Natural killer cell (primary cell): ENCODE data around the gene SLC24A3. TPM values are rescaled to one million over a fixed set of nuclear protein-coding genes. Genes with fewer than 3 reads are reported as not detected.

Experiments used
- ATAC-seq, 3 donors: fragments of 150-1000 bp in 2 of 3; fragments of 200-7000 bp in 1 of 3; cut with Tn5 transposase; 1 replicate in 1 of 3; 2 replicates in 2 of 3; pipeline ENCODE4 v1.10.0; 2021; ENCODE audit warnings: mild to moderate bottlenecking in 2 of 3, moderate library complexity in 2 of 3
- DNase-seq, 2 donors: peaks; one replicate each; pipeline versions ENCODE4 v3.0.0 to v3.0.0-alpha.2; 2013 to 2021; ENCODE audit warnings: mixed read lengths in 1 of 2
- H3K27ac ChIP-seq: one replicate; pipeline ENCODE4 v1.5.1; 2013; ENCODE audit warnings: mild to moderate bottlenecking, low read length
- H3K27me3 ChIP-seq: one replicate; pipeline ENCODE4 v1.6.1; 2013; ENCODE audit warnings: low read length; ENCODE audit not compliant: control insufficient read depth, insufficient read depth
- H3K36me3 ChIP-seq: one replicate; pipeline ENCODE4 v1.6.1; 2013; ENCODE audit warnings: low read length; ENCODE audit not compliant: control insufficient read depth, insufficient read depth
- H3K4me1 ChIP-seq: one replicate; pipeline ENCODE4 v1.6.1; 2013; ENCODE audit warnings: low read length; ENCODE audit not compliant: control insufficient read depth, insufficient read depth
- H3K4me3 ChIP-seq: one replicate; pipeline ENCODE4 v1.5.1; 2013; ENCODE audit warnings: low read length
- H3K9me3 ChIP-seq: one replicate; pipeline ENCODE4 v1.6.1; 2013; ENCODE audit warnings: low read length; ENCODE audit not compliant: control insufficient read depth, insufficient read depth
- H3K27ac Mint-ChIP-seq, 2 donors: one replicate each; pipeline ENCODE4 v1.8.0; 2022; ENCODE audit warnings: mild to moderate bottlenecking in 2 of 2, mixed read lengths in 2 of 2, moderate library complexity in 1 of 2
- H3K27me3 Mint-ChIP-seq, 2 donors: one replicate each; pipeline ENCODE4 v1.8.0; 2022; ENCODE audit warnings: low read depth in 2 of 2, mixed read lengths in 2 of 2
- H3K36me3 Mint-ChIP-seq: one replicate; pipeline ENCODE4 v1.8.0; 2022; ENCODE audit warnings: mixed read lengths
- H3K4me1 Mint-ChIP-seq, 2 donors: one replicate each; pipeline ENCODE4 v1.8.0; 2022; ENCODE audit warnings: mixed read lengths in 2 of 2
- H3K4me3 Mint-ChIP-seq: one replicate; pipeline ENCODE4 v1.8.0; 2022; ENCODE audit warnings: mild to moderate bottlenecking, moderate library complexity, mixed read lengths
- H3K9me3 Mint-ChIP-seq, 2 donors: one replicate each; pipeline ENCODE4 v1.8.0; 2022; ENCODE audit warnings: mixed read lengths in 2 of 2
- CTCF ChIP-seq: fragments of 200-600 bp; IDR thresholded peaks from one replicate; pipeline ENCODE4 v1.8.0; 2022; ENCODE audit warnings: antibody characterized with exemption
- WGBS: methylation state at CpG from one replicate; pipeline ENCODE4 v1.1.7; 2013; ENCODE audit warnings: missing lambda C conversion rate; ENCODE audit not compliant: insufficient coverage; 5-methylcytosine and 5-hydroxymethylcytosine counted together
- intact Hi-C: fragments of 100-400 bp; cut with micrococcal nuclease; formaldehyde crosslinking; loops from one replicate; pipeline ENCODE4 v1.14.2; 2022
- total RNA-seq, 4 donors: library from RNA; stranded (reverse); fragments of 120-200 nt in 1 of 4; gene quantifications; one replicate each; pipeline versions ENCODE4 v1.2.3 to v1.2.4, GENCODE V29; 2013 to 2022

Gene SLC24A3
- total RNA-seq, 3 donors from 2014 or later (not counting 1 experiment from before 2014, with no cell fraction given): 0.09 to 5.5 (median 0.99) TPM

DNA sequence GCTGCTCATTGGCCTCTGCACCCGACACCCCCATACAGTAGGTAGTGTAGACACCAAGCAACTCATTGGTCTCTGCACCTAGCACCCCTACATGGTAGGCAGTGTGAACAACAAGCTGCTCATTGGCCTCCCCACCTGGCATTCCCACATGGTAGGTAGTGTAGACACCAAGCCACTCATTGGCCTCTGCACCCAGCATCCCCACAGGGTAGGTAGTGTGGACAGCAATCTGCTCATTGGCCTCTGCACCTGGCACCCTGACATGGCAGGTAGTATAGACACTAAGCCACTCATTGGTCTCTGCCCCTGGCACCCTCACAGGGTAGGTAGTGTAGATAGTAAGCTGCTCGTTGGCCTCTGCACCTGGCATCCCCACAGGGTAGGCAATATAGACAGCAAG lies 226.0 kb downstream of the SLC24A3 start:
- no peak overlapping the region for H3K27ac ChIP-seq
- peaks cover 0 to 14% of the 10 kb centered on the region in 2 donors for H3K27me3 Mint-ChIP-seq
- intact Hi-C loops: no loop called here
- H3K27ac Mint-ChIP-seq: no peak overlapping the region
- H3K4me3 ChIP-seq: no peak overlapping the region
- no peak overlapping the region for H3K4me3 Mint-ChIP-seq
- WGBS: 89% methylated on average over 2 of the region's 2 CpGs
- H3K36me3 Mint-ChIP-seq: no peaks in the 10 kb centered on the region
- no peaks in the 10 kb centered on the region for H3K27me3 ChIP-seq
- TF ChIP-seq CTCF: no peak
- H3K36me3 ChIP-seq: no peaks in the 10 kb centered on the region
- peaks cover 36 to 40% of the 10 kb centered on the region in 2 donors for H3K4me1 Mint-ChIP-seq
- DNase-seq: no peak
- no peak for ATAC-seq
- peaks cover under 1 to 2% of the 10 kb centered on the region in 2 donors for H3K9me3 Mint-ChIP-seq
- H3K9me3 ChIP-seq: no peaks in the 10 kb centered on the region
- H3K4me1 ChIP-seq: peaks cover 16% of the 10 kb centered on the region

DNA sequence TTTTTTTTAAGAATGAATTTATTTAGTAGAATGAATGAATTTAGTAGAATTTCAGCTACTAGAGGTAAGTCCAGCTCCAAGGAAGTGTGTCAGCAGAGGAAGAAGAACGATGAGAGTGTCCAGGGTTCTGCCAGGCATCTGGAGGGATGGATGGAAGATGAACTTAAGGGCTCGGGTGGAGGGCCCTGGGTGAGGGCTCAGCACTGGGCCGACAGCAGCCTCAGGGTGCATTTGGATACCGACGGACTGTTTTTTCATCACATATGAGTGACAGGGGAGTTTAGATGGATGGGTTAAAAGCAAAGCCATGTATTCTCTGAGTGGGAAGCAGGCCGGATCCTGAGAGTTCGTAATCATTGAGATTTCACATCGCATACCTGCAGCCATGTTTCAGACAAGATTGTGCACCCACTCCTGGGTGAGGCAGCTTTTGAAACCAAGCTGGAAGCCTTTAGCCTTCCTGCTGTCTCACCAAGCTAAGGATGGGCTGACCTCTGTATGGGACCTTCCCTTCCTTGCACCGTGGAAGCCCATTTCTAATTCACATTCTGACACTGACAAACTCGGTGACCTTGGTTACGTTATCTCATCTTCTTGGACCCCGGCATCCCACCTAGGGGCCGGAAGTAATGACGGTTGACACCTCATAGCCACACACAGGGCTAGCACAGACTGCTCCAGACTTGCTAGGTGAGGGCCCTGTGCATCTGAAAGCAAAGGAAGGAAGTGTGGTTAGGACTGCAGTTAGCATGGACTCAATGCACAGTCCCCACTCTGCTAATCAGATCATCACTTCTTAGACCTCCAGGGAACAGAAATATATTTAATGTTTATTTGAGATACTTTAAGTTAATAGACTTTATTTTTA lies 228.5 kb downstream of the SLC24A3 start:
- 47% methylated on average over 14 of the region's 14 CpGs for WGBS
- Mint-ChIP-seq H3K4me3 (peak overlapping the region; percentile 36), H3K36me3 (no peaks in the 10 kb centered on the region), H3K27me3 (peaks cover 0 to 6% of the 10 kb centered on the region in 2 donors), H3K27ac (peak overlapping the region in 1 of 2 donors; percentile 23), H3K9me3 (peaks cover 2 to 3% of the 10 kb centered on the region in 2 donors), H3K4me1 (peaks cover 36 to 40% of the 10 kb centered on the region in 2 donors)
- no peaks in the 10 kb centered on the region for H3K27me3 ChIP-seq
- H3K27ac ChIP-seq: no peak overlapping the region
- TF ChIP-seq CTCF: no peak
- DNase-seq (peak; percentile 19 to 23), ATAC-seq (peak; percentile 81 to 96 (median 87))
- intact Hi-C loops: no loop called here
- H3K9me3 ChIP-seq: no peaks in the 10 kb centered on the region
- no peak overlapping the region for H3K4me3 ChIP-seq
- peaks cover 16% of the 10 kb centered on the region for H3K4me1 ChIP-seq
- H3K36me3 ChIP-seq: no peaks in the 10 kb centered on the region

DNA sequence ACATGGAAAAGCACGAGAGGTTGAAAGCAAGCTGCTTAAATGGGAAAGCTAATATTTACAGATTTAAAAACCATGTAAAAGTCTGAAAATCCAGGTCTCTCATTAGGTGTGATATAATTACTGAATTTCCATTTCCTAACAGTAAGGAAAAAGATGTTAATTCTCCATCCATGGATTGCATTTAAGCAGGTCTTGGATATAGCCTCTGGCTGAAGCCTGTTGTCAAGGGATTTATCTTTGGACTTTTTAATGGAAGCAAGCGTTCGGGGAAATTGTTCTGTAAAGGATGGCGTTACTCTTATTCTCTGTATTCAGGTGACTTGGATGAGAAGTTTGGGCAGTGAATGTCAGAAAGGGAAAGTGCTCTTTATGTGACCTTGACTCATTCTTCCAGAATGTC lies 233.8 kb downstream of the SLC24A3 start:
- no peaks in the 10 kb centered on the region for H3K9me3 ChIP-seq
- DNase-seq (no peak), ATAC-seq (no peak)
- H3K4me1 ChIP-seq: peaks cover 10% of the 10 kb centered on the region
- H3K4me1 Mint-ChIP-seq: peaks cover 21 to 30% of the 10 kb centered on the region in 2 donors
- H3K4me3 Mint-ChIP-seq: no peak overlapping the region
- no peak overlapping the region for H3K27ac Mint-ChIP-seq
- H3K36me3 ChIP-seq: no peaks in the 10 kb centered on the region
- intact Hi-C loops: no loop called here
- H3K36me3 Mint-ChIP-seq: no peaks in the 10 kb centered on the region
- H3K4me3 ChIP-seq: no peak overlapping the region
- H3K27me3 Mint-ChIP-seq: no peaks in the 10 kb centered on the region
- peaks cover 2 to 3% of the 10 kb centered on the region in 2 donors for H3K9me3 Mint-ChIP-seq
- H3K27ac ChIP-seq: no peak overlapping the region
- no peaks in the 10 kb centered on the region for H3K27me3 ChIP-seq
- 86% methylated on average over 4 of the region's 4 CpGs for WGBS
- no peak for TF ChIP-seq CTCF
